HepG2 (cell line): ENCODE results near the gene AARS2. TPM values are rescaled to one million over a fixed set of nuclear protein-coding genes. Genes with fewer than 3 reads are reported as not detected.

Experiments used
- ASH2L ChIP-seq: fragments of 300-600, 200-600 bp; sonication (generic); IDR thresholded peaks from 2 replicates; pipeline ENCODE4 v1.7.0; 2017; ENCODE audit warnings: low read depth, mild to moderate bottlenecking, moderate library complexity, mixed read lengths, low read length; ENCODE audit not compliant: insufficient read length
- CBFB ChIP-seq: sonication (generic); formaldehyde crosslinking; IDR thresholded peaks from 2 replicates; pipeline ENCODE4 v1.4.0; 2020; ENCODE audit warnings: missing genetic modification reagents
- CBX2 ChIP-seq, 2 experiments: fragments of 200-600 bp in 1 of 2; sonication (generic); formaldehyde crosslinking in 1 of 2; IDR thresholded peaks; 2 replicates each; pipeline versions ENCODE4 v1.7.0 to v1.8.1; 2018 to 2022; ENCODE audit warnings: low read depth in 2 of 2, low read length in 1 of 2, mild to moderate bottlenecking in 1 of 2, missing genetic modification reagents in 1 of 2
- DMAP1 ChIP-seq: IDR thresholded peaks from 2 replicates; pipeline ENCODE4 v1.6.1; 2016
- GATAD1 ChIP-seq: IDR thresholded peaks from 2 replicates; pipeline ENCODE4 v1.6.1; 2016; ENCODE audit warnings: missing genetic modification reagents, missing compliant biosample characterization
- GTF2F1 ChIP-seq: fragments of 150-350 bp; IDR thresholded peaks from 2 replicates; pipeline ENCODE4 v1.6.1; 2014; ENCODE audit warnings: low read length
- IRF2 ChIP-seq: IDR thresholded peaks from 2 replicates; pipeline ENCODE4 v1.6.1; 2018; ENCODE audit warnings: missing genetic modification reagents, missing compliant biosample characterization
- KMT2A ChIP-seq: sonication (generic); formaldehyde crosslinking; IDR thresholded peaks from 2 replicates; pipeline ENCODE4 v1.4.0; 2020; ENCODE audit warnings: missing genetic modification reagents
- MIER2 ChIP-seq: IDR thresholded peaks from 2 replicates; pipeline ENCODE4 v1.6.1; 2016; ENCODE audit warnings: missing biosample characterization, missing genetic modification reagents
- MTF2 ChIP-seq: sonication (generic); formaldehyde crosslinking; IDR thresholded peaks from 2 replicates; pipeline ENCODE4 v1.5.0; 2020; ENCODE audit warnings: missing genetic modification reagents, borderline replicate concordance
- PHF8 ChIP-seq: sonication (generic); formaldehyde crosslinking; IDR thresholded peaks from 2 replicates; pipeline ENCODE4 v1.5.0; 2020; ENCODE audit warnings: missing genetic modification reagents
- POLR2AphosphoS5 ChIP-seq: IDR thresholded peaks from 2 replicates; pipeline ENCODE4 v1.6.1; 2012; ENCODE audit warnings: low read depth, low read length
- REPIN1 ChIP-seq: sonication (generic); formaldehyde crosslinking; IDR thresholded peaks from 2 replicates; pipeline ENCODE4 v1.8.0; 2022; ENCODE audit warnings: missing genetic modification reagents, low read depth, mild to moderate bottlenecking, borderline replicate concordance
- RFXAP ChIP-seq: sonication (generic); formaldehyde crosslinking; IDR thresholded peaks from 2 replicates; pipeline ENCODE4 v1.4.0; 2020; ENCODE audit warnings: missing genetic modification reagents, borderline replicate concordance
- RXRB ChIP-seq: IDR thresholded peaks from 2 replicates; pipeline ENCODE4 v1.6.1; 2016; ENCODE audit warnings: borderline replicate concordance, missing genetic modification reagents, missing compliant biosample characterization
- SP140L ChIP-seq: sonication (generic); formaldehyde crosslinking; IDR thresholded peaks from 2 replicates; pipeline ENCODE4 v1.4.0; 2020; ENCODE audit warnings: missing genetic modification reagents, borderline replicate concordance
- ZFAT ChIP-seq: sonication (generic); formaldehyde crosslinking; conservative IDR thresholded peaks from 2 replicates; pipeline ENCODE4 v1.8.1; 2023; ENCODE audit warnings: missing genetic modification reagents, inconsistent platforms
- ZFP36L2 ChIP-seq: sonication (generic); formaldehyde crosslinking; IDR thresholded peaks from 2 replicates; pipeline ENCODE4 v1.4.0; 2020; ENCODE audit warnings: missing genetic modification reagents
- ZFX ChIP-seq: sonication (generic); formaldehyde crosslinking; IDR thresholded peaks from 2 replicates; pipeline ENCODE4 v1.4.0; 2020; ENCODE audit warnings: mild to moderate bottlenecking, low read depth, missing genetic modification reagents, moderate library complexity
- ZNF234 ChIP-seq: sonication (generic); formaldehyde crosslinking; conservative IDR thresholded peaks from 2 replicates; pipeline ENCODE4 v1.5.1; 2020; ENCODE audit warnings: mild to moderate bottlenecking, missing genetic modification reagents
- ZNF235 ChIP-seq: sonication (generic); formaldehyde crosslinking; IDR thresholded peaks from 2 replicates; pipeline ENCODE4 v1.8.1; 2023; ENCODE audit warnings: mild to moderate bottlenecking, missing genetic modification reagents, borderline replicate concordance
- ZNF260 ChIP-seq: sonication (generic); formaldehyde crosslinking; IDR thresholded peaks from 2 replicates; pipeline ENCODE4 v1.4.0; 2020; ENCODE audit warnings: missing genetic modification reagents, low read depth, mild to moderate bottlenecking, borderline replicate concordance
- ZNF44 ChIP-seq: sonication (generic); formaldehyde crosslinking; IDR thresholded peaks from 2 replicates; pipeline ENCODE4 v1.5.1; 2020; ENCODE audit warnings: mild to moderate bottlenecking, missing genetic modification reagents
- ZNF709 ChIP-seq: sonication (generic); formaldehyde crosslinking; IDR thresholded peaks from 2 replicates; pipeline ENCODE4 v1.5.0; 2020; ENCODE audit warnings: mild to moderate bottlenecking, missing genetic modification reagents
- polyA plus RNA-seq, 8 experiments: library from polyadenylated mRNA; depleted of rRNA in 3 of 8; stranded (reverse) in 7 of 8; unstranded in 1 of 8; fragments of >200 nt; fragmentation: Illumina TruSeq in 4 of 8; extraction: Trizol in 4 of 8; gene quantifications; 2 replicates each; pipeline versions ENCODE4 v1.2.1 to v1.2.3, GENCODE V29; 2011 to 2016; ENCODE audit warnings: low read depth in 4 of 8, missing spikeins in 1 of 8, mixed read lengths in 1 of 8; ENCODE audit not compliant: insufficient read depth in 1 of 8
- total RNA-seq, 5 experiments: library from RNA; depleted of rRNA; stranded (reverse); fragments of >200 nt; fragmentation: Illumina TruSeq; extraction: Trizol; gene quantifications; 2 replicates each; pipeline ENCODE4 v1.2.3, GENCODE V29; 2016; ENCODE audit warnings: low read depth in 1 of 5
- TF ChIP-seq, protein P1 (sequence below): IDR thresholded peaks from 2 replicates; pipeline ENCODE4 v1.6.1; 2012; ENCODE audit warnings: inconsistent platforms
- TF ChIP-seq, protein P2 (sequence below): sonication (generic); formaldehyde crosslinking; IDR thresholded peaks from 2 replicates; pipeline ENCODE4 v1.4.0; 2020; ENCODE audit warnings: missing genetic modification reagents

The AARS2 gene
- total and polyA plus RNA-seq, 2 of the 13 experiments (the other 11 are each of a cell fraction or from before 2014, with no cell fraction given), result 7.5 to 24.1 TPM

DNA sequence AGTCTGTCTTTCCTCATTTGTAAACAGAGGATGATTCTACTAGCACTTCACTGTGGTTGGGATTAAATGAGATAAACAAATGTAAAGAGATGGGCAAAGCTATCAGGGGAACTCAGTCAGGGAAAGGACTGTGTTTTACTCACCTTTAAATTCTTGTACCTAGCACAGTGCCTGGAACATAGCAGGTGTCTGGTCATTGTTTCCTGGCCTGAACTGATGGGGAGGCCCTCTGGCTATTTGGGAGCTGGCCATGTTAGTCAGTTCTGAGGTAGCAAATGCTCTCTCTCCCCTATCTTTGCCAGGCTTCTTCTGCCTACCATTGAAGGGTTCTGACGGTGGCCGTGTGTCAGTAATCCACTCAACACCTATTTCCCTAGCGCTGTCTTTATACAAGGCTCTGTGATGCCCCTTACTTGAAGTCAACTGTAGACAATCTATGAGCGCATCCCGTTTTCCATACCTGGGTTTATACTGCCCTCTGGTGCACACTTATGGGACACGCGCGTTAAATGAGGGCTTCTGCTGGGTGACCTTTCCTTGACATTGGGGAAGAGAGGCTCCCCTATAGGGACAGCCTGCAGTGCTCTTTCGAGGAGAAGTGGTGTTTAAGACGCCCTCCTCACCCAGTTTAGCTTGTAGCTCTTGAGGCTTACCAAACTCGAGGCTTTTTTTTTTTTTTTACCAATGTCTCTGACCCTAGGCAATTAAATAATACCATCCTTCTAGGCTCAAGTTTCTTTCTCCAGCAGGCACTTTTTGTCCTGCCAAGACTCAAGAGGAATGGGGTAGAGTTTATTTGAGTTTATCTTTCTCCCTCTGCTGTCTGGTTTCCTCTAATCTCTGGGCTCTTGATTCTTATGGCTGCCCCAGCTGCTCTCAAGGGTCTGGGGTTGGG lies 25.3 kb upstream of the AARS2 start (continued):
- TF ChIP-seq GTF2F1 (no peak), KMT2A (CRISPR knock-in tag) (no peak), MIER2 (CRISPR knock-in tag) (no peak), RFXAP (no peak), PHF8 (0 out of 2 replicates have a peak, but pooled peaks have one; percentile 31), SP140L (CRISPR knock-in tag) (no peak), ZFAT (no peak), ZNF234 (CRISPR knock-in tag) (no peak), ZNF709 (CRISPR knock-in tag) (peak; percentile 29; the same call in 1 of the 2 replicates), MTF2 (CRISPR knock-in tag) (0 out of 2 replicates have a peak, but pooled peaks have one; percentile 15), ZNF260 (CRISPR knock-in tag) (no peak), GATAD1 (peak; percentile 51), REPIN1 (CRISPR knock-in tag) (no peak), POLR2AphosphoS5 (no peak), CBX2 (IDR thresholded peaks at IDR 0.05; ENCODE audit: low read depth, low read length) (no peak), CBX2 (CRISPR knock-in tag; IDR thresholded peaks at IDR 0.05; ENCODE audit: low read depth) (no peak), CBFB (no peak), IRF2 (peak; percentile 59; the same call in 1 of the 2 replicates), ZFP36L2 (CRISPR knock-in tag) (no peak), DMAP1 (CRISPR knock-in tag) (no peak), RXRB (CRISPR knock-in tag) (peak; percentile 25; the same call in 1 of the 2 replicates), ZNF235 (CRISPR knock-in tag) (no peak), ZFX (CRISPR knock-in tag) (no peak), ASH2L (no peak), ZNF44 (CRISPR knock-in tag) (no peak)
- TF ChIP-seq, protein P1, sequence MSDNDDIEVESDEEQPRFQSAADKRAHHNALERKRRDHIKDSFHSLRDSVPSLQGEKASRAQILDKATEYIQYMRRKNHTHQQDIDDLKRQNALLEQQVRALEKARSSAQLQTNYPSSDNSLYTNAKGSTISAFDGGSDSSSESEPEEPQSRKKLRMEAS, result no peak
- TF ChIP-seq, protein P2, sequence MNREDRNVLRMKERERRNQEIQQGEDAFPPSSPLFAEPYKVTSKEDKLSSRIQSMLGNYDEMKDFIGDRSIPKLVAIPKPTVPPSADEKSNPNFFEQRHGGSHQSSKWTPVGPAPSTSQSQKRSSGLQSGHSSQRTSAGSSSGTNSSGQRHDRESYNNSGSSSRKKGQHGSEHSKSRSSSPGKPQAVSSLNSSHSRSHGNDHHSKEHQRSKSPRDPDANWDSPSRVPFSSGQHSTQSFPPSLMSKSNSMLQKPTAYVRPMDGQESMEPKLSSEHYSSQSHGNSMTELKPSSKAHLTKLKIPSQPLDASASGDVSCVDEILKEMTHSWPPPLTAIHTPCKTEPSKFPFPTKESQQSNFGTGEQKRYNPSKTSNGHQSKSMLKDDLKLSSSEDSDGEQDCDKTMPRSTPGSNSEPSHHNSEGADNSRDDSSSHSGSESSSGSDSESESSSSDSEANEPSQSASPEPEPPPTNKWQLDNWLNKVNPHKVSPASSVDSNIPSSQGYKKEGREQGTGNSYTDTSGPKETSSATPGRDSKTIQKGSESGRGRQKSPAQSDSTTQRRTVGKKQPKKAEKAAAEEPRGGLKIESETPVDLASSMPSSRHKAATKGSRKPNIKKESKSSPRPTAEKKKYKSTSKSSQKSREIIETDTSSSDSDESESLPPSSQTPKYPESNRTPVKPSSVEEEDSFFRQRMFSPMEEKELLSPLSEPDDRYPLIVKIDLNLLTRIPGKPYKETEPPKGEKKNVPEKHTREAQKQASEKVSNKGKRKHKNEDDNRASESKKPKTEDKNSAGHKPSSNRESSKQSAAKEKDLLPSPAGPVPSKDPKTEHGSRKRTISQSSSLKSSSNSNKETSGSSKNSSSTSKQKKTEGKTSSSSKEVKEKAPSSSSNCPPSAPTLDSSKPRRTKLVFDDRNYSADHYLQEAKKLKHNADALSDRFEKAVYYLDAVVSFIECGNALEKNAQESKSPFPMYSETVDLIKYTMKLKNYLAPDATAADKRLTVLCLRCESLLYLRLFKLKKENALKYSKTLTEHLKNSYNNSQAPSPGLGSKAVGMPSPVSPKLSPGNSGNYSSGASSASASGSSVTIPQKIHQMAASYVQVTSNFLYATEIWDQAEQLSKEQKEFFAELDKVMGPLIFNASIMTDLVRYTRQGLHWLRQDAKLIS, result no peak
